Kidney (tissue), 14 donors: ENCODE results near the gene RHCG. TPM values are rescaled to one million over a fixed set of nuclear protein-coding genes. Genes with fewer than 3 reads are reported as not detected.

Experiments used
- DNase-seq, 5 donors: peaks; one replicate each; pipeline ENCODE4 v3.0.0-alpha.2; 2013 to 2020
- FAIRE-seq: peaks from 2 replicates; lab custom pipeline; 2012; peaks lifted over from hg19 to GRCh38; lab: Jason Lieb, UNC
- H3K27ac ChIP-seq, 2 donors: one replicate each; pipeline ENCODE4 v1.7.0; 2013; ENCODE audit warnings: low read depth in 2 of 2, low read length in 2 of 2, inconsistent platforms in 1 of 2
- H3K27me3 ChIP-seq: one replicate; pipeline ENCODE4 v1.7.1; 2013; ENCODE audit warnings: low read length, inconsistent platforms; ENCODE audit not compliant: control insufficient read depth, insufficient read depth
- H3K36me3 ChIP-seq, 3 donors: one replicate each; pipeline versions ENCODE4 v1.7.0 to v1.7.1; 2013; ENCODE audit warnings: low read length in 3 of 3, control low read depth in 1 of 3, inconsistent platforms in 1 of 3; ENCODE audit not compliant: insufficient read depth in 3 of 3, control insufficient read depth in 2 of 3
- H3K4me1 ChIP-seq, 3 donors: one replicate each; pipeline versions ENCODE4 v1.7.0 to v1.7.1; 2013; ENCODE audit warnings: low read length in 3 of 3, inconsistent platforms in 1 of 3, low read depth in 1 of 3; ENCODE audit not compliant: control insufficient read depth in 2 of 3, insufficient read depth in 2 of 3
- H3K4me3 ChIP-seq, 3 donors: one replicate each; pipeline versions ENCODE4 v1.7.0 to v1.8.1; 2013; ENCODE audit warnings: low read length in 3 of 3, control low read depth in 1 of 3, inconsistent platforms in 1 of 3
- H3K9ac ChIP-seq, 3 donors: one replicate each; pipeline versions ENCODE4 v1.7.0 to v1.7.1; 2013; ENCODE audit warnings: low read length in 3 of 3, control low read depth in 1 of 3, inconsistent platforms in 1 of 3
- H3K9me3 ChIP-seq, 3 donors: one replicate each; pipeline versions ENCODE4 v1.7.0 to v1.7.1; 2013; ENCODE audit warnings: low read length in 3 of 3, control low read depth in 1 of 3, inconsistent platforms in 1 of 3; ENCODE audit not compliant: control insufficient read depth in 2 of 3, insufficient read depth in 1 of 3
- CTCF ChIP-seq: IDR thresholded peaks from 3 replicates; pipeline ENCODE4 v1.5.1; 2012; ENCODE audit warnings: mild to moderate bottlenecking, moderate library complexity, borderline replicate concordance; ENCODE audit not compliant: insufficient read depth; ENCODE audit errors: extremely low read depth
- intact Hi-C: fragments of 100-400 bp; cut with DNase I; formaldehyde crosslinking; loops from one replicate; pipeline ENCODE4 v1.11.1; 2022
- polyA plus RNA-seq: library from polyadenylated mRNA; stranded (reverse); fragments of 350-450 nt; fragmentation: Illumina TruSeq; extraction: RNeasy Lipid Tissue Mini Kit (QIAGEN cat#74804); gene quantifications from one replicate; pipeline ENCODE4 v1.2.3, GENCODE V29; 2014; ENCODE audit warnings: low read depth, low replicate concordance; ENCODE audit not compliant: insufficient read depth
- total RNA-seq: library from RNA; stranded (reverse); fragmentation: NEBNext Ultra II Directional; extraction: Animal tissue kit (Norgen Biotek cat#: 25700); gene quantifications from one replicate; pipeline ENCODE4 v1.2.1, GENCODE V29; 2021
- donor health status: control.
- donor health status: control.
- donor health status: control.
- donor health status: control.
- donor health status: control.
- donor health status: DM: yes; HTN: yes; CAD: no.
- donor health status: Normal renal cell carcinoma (clear cell type).

Gene RHCG
- total and polyA plus RNA-seq, 2 donors from 2014 or later: 1.5 to 373 TPM

GRCh38 chr15:89462198-89462912 is 34.0 kb downstream of the RHCG start:
- H3K27me3 ChIP-seq: no peaks in the 10 kb centered on the region
- no peaks in the 10 kb centered on the region for H3K4me1 ChIP-seq
- no peaks in the 10 kb centered on the region for H3K9me3 ChIP-seq
- no peak overlapping the region for H3K27ac ChIP-seq
- no peak overlapping the region for H3K9ac ChIP-seq
- intact Hi-C loops: no loop called here
- FAIRE-seq (no peak), DNase-seq (peak in 1 of 5 donors; percentile 8)
- TF ChIP-seq CTCF: no peak
- H3K4me3 ChIP-seq: no peak overlapping the region
- no peaks in the 10 kb centered on the region for H3K36me3 ChIP-seq

GRCh38 chr15:89461386-89461785 is 35.0 kb downstream of the RHCG start:
- no peaks in the 10 kb centered on the region for H3K4me1 ChIP-seq
- peaks cover 0 to 4% (median 0%) of the 10 kb centered on the region in 3 donors for H3K9me3 ChIP-seq
- FAIRE-seq (no peak), DNase-seq (peak in 1 of 5 donors; percentile 21)
- TF ChIP-seq CTCF: no peak
- no peaks in the 10 kb centered on the region for H3K27me3 ChIP-seq
- no peaks in the 10 kb centered on the region for H3K36me3 ChIP-seq
- no peak overlapping the region for H3K4me3 ChIP-seq
- no peak overlapping the region for H3K9ac ChIP-seq
- H3K27ac ChIP-seq: no peak overlapping the region
- intact Hi-C loops: no loop called here

DNA sequence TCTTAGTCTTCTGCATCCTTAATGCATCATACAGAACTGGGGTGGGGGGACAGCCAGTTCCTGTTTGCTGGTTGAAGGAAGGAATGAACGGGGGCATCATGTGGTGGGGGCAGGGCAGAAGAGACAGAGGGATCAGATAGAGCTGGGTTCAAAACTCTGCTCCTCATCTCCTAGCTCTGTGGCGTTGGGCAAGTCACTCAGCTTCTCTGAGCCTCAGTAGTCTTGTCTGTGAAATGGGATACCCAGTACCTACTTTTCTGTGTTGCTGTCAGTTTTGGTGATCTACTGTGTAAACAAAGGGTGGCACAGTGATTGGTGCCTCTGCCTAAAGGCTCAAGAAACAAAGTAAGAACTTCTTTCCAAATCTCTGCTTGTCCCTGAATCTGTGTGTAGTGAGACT is 36.3 kb downstream of the RHCG start:
- Histone ChIP-seq H3K4me1 (no peaks in the 10 kb centered on the region), H3K27me3 (no peaks in the 10 kb centered on the region), H3K27ac (no peak overlapping the region), H3K9ac (no peak overlapping the region), H3K36me3 (no peaks in the 10 kb centered on the region), H3K4me3 (no peak overlapping the region), H3K9me3 (peaks cover 0 to 4% (median 0%) of the 10 kb centered on the region in 3 donors)
- no peak for TF ChIP-seq CTCF
- FAIRE-seq: no peak
- intact Hi-C loops: no loop called here
- DNase-seq: peak in 1 of 5 donors; percentile 18
